Aorta (tissue), 5 donors: ENCODE measurements around the gene GRM7. TPM values are rescaled to one million over a fixed set of nuclear protein-coding genes. Genes with fewer than 3 reads are reported as not detected.

Experiments
- ATAC-seq: fragments of 200-7000 bp; cut with Tn5 transposase; one replicate; pipeline ENCODE4 v1.9.1; 2022; ENCODE audit warnings: moderate library complexity; ENCODE audit not compliant: low FRiP score
- DNase-seq, 2 donors: peaks; one replicate each; pipeline ENCODE4 v3.0.0-alpha.2; 2020
- H3K27ac ChIP-seq, 2 donors: one replicate each; pipeline ENCODE4 v1.5.1; 2013; ENCODE audit warnings: low read length in 2 of 2, mild to moderate bottlenecking in 2 of 2, moderate library complexity in 2 of 2, control low read depth in 1 of 2, inconsistent platforms in 1 of 2, low read depth in 1 of 2
- H3K27me3 ChIP-seq, 2 donors: one replicate each; pipeline ENCODE4 v1.6.1; 2013; ENCODE audit warnings: control low read depth in 1 of 2, low read length in 1 of 2, mild to moderate bottlenecking in 1 of 2, moderate library complexity in 1 of 2; ENCODE audit not compliant: insufficient read depth in 2 of 2, control insufficient read depth in 1 of 2
- H3K36me3 ChIP-seq, 2 donors: one replicate each; pipeline ENCODE4 v1.6.1; 2013; ENCODE audit warnings: control low read depth in 1 of 2, low read length in 1 of 2, mild to moderate bottlenecking in 1 of 2; ENCODE audit not compliant: insufficient read depth in 2 of 2, control insufficient read depth in 1 of 2
- H3K4me1 ChIP-seq, 2 donors: one replicate each; pipeline ENCODE4 v1.6.1; 2013; ENCODE audit warnings: low read length in 2 of 2, control low read depth in 1 of 2, mild to moderate bottlenecking in 1 of 2, moderate library complexity in 1 of 2; ENCODE audit not compliant: insufficient read depth in 2 of 2, control insufficient read depth in 1 of 2
- H3K4me3 ChIP-seq, 2 donors: one replicate each; pipeline ENCODE4 v1.5.1; 2013; ENCODE audit warnings: low read length in 2 of 2, control low read depth in 1 of 2, mild to moderate bottlenecking in 1 of 2
- H3K9me3 ChIP-seq: one replicate; pipeline ENCODE4 v1.6.1; 2013; ENCODE audit warnings: mild to moderate bottlenecking, low read length; ENCODE audit not compliant: control insufficient read depth
- WGBS, 2 donors: extraction: QIAGEN DNeasy Blood & Tissue Kit; methylation state at CpG; one replicate each; pipeline ENCODE4 v1.1.7; 2013; 5-methylcytosine and 5-hydroxymethylcytosine counted together
- intact Hi-C, 2 donors: fragments of 100-400 bp; cut with DNase I; formaldehyde crosslinking; loops; one replicate each; pipeline versions ENCODE4 v1.14.2 to v1.15.0; 2022
- polyA plus RNA-seq, 2 donors: library from polyadenylated mRNA; stranded (reverse); fragments of 200-250 nt; gene quantifications; one replicate each; pipeline ENCODE4 v1.2.3, GENCODE V29; 2013
- total RNA-seq, 2 donors: library from RNA; stranded (reverse); fragmentation: NEBNext Ultra II Directional; extraction: Animal tissue kit (Norgen Biotek cat#: 25700); gene quantifications; one replicate each; pipeline ENCODE4 v1.2.1, GENCODE V29; 2021
- donor health status: healthy with polysubstance abuse.
- donor health status: Bipolar disorder and iron deficiency.
- donor health status: DM: no; HTN: no; CAD: no.
- donor health status: DM: no; HTN: no; CAD: no.
- donor health status: DM: yes; HTN: yes; CAD: no.

GRM7 gene
- total and polyA plus RNA-seq, 4 donors, result 0.10 to 2.5 (median 0.50) TPM

- Histone ChIP-seq H3K27ac (no peak overlapping the region), H3K9me3 (no peaks in the 10 kb centered on the region), H3K27me3 (no peaks in the 10 kb centered on the region), H3K4me1 (no peaks in the 10 kb centered on the region), H3K4me3 (no peak overlapping the region), H3K36me3 (no peaks in the 10 kb centered on the region)
- intact Hi-C loops, result no loop called here
- no peak for DNase-seq
- no peak for ATAC-seq
- 92 to 95% methylated on average over 4 of the region's 4 CpGs for WGBS, 2 donors
These were observed 549.9 kb downstream of the GRM7 start for GRCh38 chr3:7410782-7411181.

DNA sequence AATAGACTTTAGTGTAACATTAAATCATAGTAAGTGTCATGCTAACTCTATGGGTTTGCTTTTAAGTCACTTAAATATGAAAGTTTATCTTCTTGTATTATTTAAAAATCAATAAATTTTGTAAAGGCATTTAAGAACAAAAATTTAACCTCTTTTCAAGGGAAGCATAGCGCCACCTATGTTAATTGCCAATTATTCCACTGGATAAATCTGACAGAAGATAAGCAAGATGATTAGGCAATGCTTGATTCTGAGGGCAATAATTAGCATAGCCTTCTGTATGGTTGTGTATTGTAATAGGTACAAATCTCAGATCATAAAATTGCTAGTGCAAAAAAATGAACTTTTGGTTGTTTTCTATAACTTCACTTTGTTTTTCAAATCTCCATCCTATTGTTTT lies 560.1 kb downstream of the GRM7 start:
- WGBS, 2 donors, result 79 to 89% methylated on average over 1 of the region's 1 CpG
- DNase-seq (no peak), ATAC-seq (no peak)
- no peaks in the 10 kb centered on the region for H3K9me3 ChIP-seq
- H3K4me1 ChIP-seq, result no peaks in the 10 kb centered on the region
- H3K27me3 ChIP-seq, result no peaks in the 10 kb centered on the region
- H3K27ac ChIP-seq, result no peak overlapping the region
- intact Hi-C loops, result no loop called here
- no peaks in the 10 kb centered on the region for H3K36me3 ChIP-seq
- H3K4me3 ChIP-seq, result no peak overlapping the region

DNA sequence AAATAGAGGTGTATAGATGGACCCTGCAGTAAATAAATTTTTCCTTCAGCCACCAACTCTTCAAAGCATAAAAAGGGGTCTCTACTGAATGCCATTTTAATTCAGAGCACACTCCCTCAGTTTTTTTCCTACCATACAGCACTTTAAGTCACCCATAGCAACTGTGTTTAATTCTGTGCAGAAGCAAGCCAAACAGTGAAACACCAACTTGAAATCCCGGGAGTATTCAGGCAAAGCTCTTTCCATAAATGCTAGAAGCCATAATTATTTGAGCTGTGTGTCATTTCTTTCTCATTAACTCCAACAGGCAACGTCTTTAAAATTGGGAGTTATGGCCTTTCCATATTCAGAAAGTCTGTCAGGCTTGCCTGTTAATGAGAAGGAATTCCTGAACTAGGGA lies 562.1 kb downstream of the GRM7 start:
- H3K9me3 ChIP-seq, result no peaks in the 10 kb centered on the region
- 45 to 50% methylated on average over 2 of the region's 2 CpGs for WGBS, 2 donors
- no peaks in the 10 kb centered on the region for H3K36me3 ChIP-seq
- H3K27me3 ChIP-seq, result no peaks in the 10 kb centered on the region
- intact Hi-C loops, result no loop called here
- no peak overlapping the region for H3K4me3 ChIP-seq
- H3K27ac ChIP-seq, result no peak overlapping the region
- H3K4me1 ChIP-seq, result peaks cover 0 to 3% of the 10 kb centered on the region in 2 donors
- ATAC-seq, result no peak
- no peak for DNase-seq

DNA sequence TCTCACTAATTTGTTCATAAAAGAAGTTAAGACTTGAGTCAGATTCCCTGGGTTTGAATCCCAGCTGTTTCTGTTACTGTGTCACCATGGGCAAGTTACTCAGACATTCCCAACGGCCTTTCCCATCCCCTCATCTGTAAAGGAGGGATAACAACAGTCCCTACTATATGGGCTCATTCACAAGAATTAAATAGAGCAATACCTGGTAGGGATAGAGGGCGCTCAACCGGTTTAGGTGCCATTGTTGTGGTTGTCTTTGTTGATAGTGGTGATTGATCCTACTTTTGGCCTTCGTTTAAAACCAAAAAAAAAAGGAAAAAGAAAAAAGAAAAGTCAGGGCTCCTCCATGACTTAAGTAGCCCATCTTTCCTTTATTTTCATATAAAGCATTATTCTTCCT lies 563.1 kb downstream of the GRM7 start:
- whole genome bisulfite sequencing, 2 donors, result 86 to 88% methylated on average over 4 of the region's 4 CpGs
- ATAC-seq, result no peak
- no peak overlapping the region for H3K4me3 ChIP-seq

GRCh38 chr3:7428206-7428718 lies 567.3 kb downstream of the GRM7 start:
- H3K4me1 ChIP-seq, result peaks cover 0 to 3% of the 10 kb centered on the region in 2 donors
- DNase-seq (no peak), ATAC-seq (no peak)
- 13 to 19% methylated on average over 1 of the region's 1 CpG for WGBS, 2 donors
- H3K27me3 ChIP-seq, result no peaks in the 10 kb centered on the region
- H3K9me3 ChIP-seq, result peaks cover 1% of the 10 kb centered on the region
- H3K4me3 ChIP-seq, result no peak overlapping the region
- H3K36me3 ChIP-seq, result no peaks in the 10 kb centered on the region
- intact Hi-C loops, result no loop called here
- no peak overlapping the region for H3K27ac ChIP-seq

More for the DNA sequence above, 563.1 kb downstream of the GRM7 start:
- Histone ChIP-seq H3K27ac (no peak overlapping the region), H3K9me3 (no peaks in the 10 kb centered on the region), H3K4me1 (peaks cover 0 to 3% of the 10 kb centered on the region in 2 donors), H3K27me3 (no peaks in the 10 kb centered on the region), H3K36me3 (no peaks in the 10 kb centered on the region)
- intact Hi-C loops, result no loop called here
- DNase-seq, result no peak

- WGBS, 2 donors, result 90 to 97% methylated on average over 2 of the region's 2 CpGs
- peaks cover 0 to 3% of the 10 kb centered on the region in 2 donors for H3K4me1 ChIP-seq
- no peak overlapping the region for H3K27ac ChIP-seq
- H3K36me3 ChIP-seq, result no peaks in the 10 kb centered on the region
- ATAC-seq (no peak), DNase-seq (no peak)
- no peaks in the 10 kb centered on the region for H3K27me3 ChIP-seq
- intact Hi-C loops, result no loop called here
- H3K4me3 ChIP-seq, result no peak overlapping the region
- peaks cover 2% of the 10 kb centered on the region for H3K9me3 ChIP-seq
These were observed 571.7 kb downstream of the GRM7 start for GRCh38 chr3:7432610-7433009.

DNA sequence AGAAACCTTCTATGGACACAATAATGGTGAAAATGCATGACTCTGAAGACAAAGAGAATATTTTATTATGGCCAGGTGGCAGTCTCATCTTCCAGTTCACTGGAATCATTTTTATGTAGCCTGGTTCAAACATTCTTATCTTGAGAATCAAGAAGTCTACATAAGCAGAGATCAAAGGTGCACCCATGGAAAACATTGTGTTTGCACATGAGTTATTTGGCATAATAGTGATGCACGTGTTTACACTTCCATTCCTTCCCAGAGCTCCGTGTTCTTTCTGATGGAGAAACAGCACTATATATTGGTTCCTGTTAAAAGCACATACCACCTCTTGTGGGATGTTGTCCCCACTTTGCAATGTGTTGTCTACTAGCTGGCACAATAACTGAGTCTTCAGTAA lies 572.2 kb downstream of the GRM7 start:
- no peak overlapping the region for H3K27ac ChIP-seq
- H3K36me3 ChIP-seq, result no peaks in the 10 kb centered on the region
- H3K27me3 ChIP-seq, result no peaks in the 10 kb centered on the region
- no peak for ATAC-seq
- no peak overlapping the region for H3K4me3 ChIP-seq
- no peaks in the 10 kb centered on the region for H3K4me1 ChIP-seq
- intact Hi-C loops, result no loop called here
- peaks cover 2% of the 10 kb centered on the region for H3K9me3 ChIP-seq
- DNase-seq, result no peak
- WGBS, 2 donors, result 95% methylated on average over 2 of the region's 2 CpGs

DNA sequence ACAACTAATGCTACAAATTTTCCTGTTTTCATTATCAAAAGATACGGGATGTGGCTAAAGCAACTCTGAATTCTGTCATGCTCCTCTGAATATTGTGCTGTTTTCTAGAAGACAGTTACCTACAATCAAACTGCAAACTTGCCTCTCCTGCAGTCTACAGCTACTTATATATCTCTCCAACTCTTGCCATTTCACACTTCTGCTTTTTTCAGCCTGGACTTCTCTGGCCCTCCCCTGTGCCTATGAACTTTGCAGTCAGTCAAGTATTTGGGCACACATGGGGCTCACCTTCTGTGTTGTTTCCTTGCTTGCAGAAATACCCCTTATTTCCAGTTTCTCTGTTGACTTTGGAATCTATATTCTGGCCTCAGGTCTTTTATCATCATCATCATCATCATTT lies 575.6 kb downstream of the GRM7 start:
- H3K4me3 ChIP-seq, result no peak overlapping the region
- H3K4me1 ChIP-seq, result no peaks in the 10 kb centered on the region
- no peaks in the 10 kb centered on the region for H3K36me3 ChIP-seq
- ATAC-seq, result no peak
- DNase-seq, result no peak
- H3K27ac ChIP-seq, result no peak overlapping the region
- H3K9me3 ChIP-seq, result peaks cover 2% of the 10 kb centered on the region
- intact Hi-C loops, result no loop called here
- no peaks in the 10 kb centered on the region for H3K27me3 ChIP-seq
- WGBS, 2 donors, result 80 to 91% methylated on average over 1 of the region's 1 CpG

DNA sequence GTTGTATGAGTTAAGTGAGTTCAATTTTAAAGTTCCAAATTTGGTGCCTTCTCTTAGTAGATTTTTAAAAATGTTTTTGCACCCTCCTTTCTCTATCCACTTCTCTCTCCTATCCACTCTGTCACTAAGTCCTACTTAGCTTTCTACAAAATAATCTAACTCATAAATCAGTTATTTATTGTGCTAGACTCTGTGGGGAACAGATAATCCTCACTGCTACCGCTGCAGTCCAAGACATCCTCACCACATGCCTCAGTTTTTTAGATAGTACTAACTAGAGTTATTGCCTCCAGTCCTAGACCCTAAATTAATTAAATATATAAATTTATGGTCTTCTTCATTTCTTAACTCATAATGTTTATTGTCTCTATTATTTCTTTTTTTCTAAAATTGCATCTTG lies 576.3 kb downstream of the GRM7 start:
- ATAC-seq (no peak), DNase-seq (no peak)
- H3K27me3 ChIP-seq, result no peaks in the 10 kb centered on the region
- 96 to 100% methylated on average over 1 of the region's 1 CpG for WGBS, 2 donors
- H3K9me3 ChIP-seq, result peaks cover 2% of the 10 kb centered on the region
- intact Hi-C loops, result no loop called here
- no peak overlapping the region for H3K27ac ChIP-seq
- H3K36me3 ChIP-seq, result no peaks in the 10 kb centered on the region
- no peaks in the 10 kb centered on the region for H3K4me1 ChIP-seq
- no peak overlapping the region for H3K4me3 ChIP-seq
